ENCODE results near the gene GALNT2.

The GALNT2 gene

GRCh38 chr1:230110971-230111370 lies 43.9 kb downstream of the GALNT2 start:
- DNase-seq (ENCODE audit: insufficient read length, low spot score), result no peak
- no peak for TF ChIP-seq POLR2A (IDR thresholded peaks at IDR 0.05; ENCODE audit: low read depth, low read length)
- FAIRE-seq, result no peak

DNA sequence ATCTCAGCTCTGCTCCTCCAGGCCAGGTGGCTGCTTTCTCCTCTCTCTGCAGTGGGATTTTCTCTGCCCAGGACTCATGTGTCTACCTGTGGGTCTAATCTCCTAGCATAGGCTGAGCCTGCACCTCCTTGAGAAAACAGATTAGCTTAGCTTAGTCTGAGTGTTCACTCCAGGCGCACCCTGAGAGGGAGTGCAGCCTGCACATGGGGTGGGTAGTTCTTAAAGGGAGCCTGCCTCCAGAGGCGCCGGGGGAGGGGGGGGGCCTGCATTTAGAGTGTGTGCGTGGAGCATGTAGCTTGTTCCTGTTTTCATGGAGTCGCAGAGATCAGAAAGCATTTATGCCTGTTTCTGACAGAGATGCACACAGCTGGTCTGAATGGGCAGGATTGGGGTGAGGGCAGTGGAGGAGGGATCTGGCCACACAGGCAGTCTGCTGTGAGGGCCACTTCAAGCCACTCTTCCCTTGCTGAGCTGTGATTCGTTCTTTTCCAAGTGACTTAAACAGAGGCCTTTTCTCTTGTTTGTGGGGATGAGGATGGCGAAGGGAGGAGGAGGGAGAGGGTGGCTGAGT lies 45.2 kb downstream of the GALNT2 start:
- TF ChIP-seq POLR2A (IDR thresholded peaks at IDR 0.05; ENCODE audit: low read depth, low read length), result no peak
- FAIRE-seq, result no peak
- no peak for DNase-seq (ENCODE audit: insufficient read length, low spot score)

DNA sequence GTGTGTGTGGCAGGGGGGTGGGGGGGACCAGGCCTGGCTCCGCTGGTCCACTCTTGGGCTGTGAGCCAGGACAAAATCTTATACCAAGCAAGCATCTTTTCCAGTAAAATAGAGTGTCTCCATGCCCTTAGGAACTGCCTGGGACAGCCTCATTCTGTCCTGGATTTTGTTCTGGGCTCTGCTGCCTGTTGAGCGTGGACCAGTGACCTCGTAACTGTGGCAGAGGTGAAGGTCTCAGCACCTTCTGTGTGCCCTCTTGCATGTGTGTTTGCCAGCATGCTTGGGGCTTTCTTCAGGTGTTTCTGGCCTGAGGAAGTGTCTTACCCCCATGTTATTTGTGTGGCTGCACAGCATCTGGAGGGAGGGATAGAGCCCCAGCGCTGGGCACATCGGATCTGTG lies 45.7 kb downstream of the GALNT2 start:
- no peak for TF ChIP-seq POLR2A (IDR thresholded peaks at IDR 0.05; ENCODE audit: low read depth, low read length)
- FAIRE-seq (no peak), DNase-seq (ENCODE audit: insufficient read length, low spot score) (no peak)

DNA sequence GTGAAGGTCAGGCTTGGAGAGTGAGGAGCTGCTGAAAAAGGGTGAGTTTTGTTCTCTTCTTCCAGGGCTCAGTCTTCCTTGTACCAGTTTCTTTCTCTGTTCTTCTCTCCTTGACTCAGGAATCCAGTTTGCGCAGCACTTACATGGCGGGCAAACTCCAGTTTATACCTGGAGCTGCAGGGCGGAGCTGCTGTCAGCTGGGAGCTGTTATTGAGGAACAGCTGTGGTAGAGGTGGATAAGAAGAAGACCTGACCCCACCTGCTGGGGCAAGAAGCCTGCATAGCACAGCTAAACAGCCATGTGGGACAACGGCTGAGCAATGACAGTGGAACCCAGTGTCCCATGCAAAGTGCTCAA lies 46.2 kb downstream of the GALNT2 start:
- FAIRE-seq, result no peak
- no peak for DNase-seq (ENCODE audit: insufficient read length, low spot score)
- TF ChIP-seq POLR2A (IDR thresholded peaks at IDR 0.05; ENCODE audit: low read depth, low read length), result no peak

DNA sequence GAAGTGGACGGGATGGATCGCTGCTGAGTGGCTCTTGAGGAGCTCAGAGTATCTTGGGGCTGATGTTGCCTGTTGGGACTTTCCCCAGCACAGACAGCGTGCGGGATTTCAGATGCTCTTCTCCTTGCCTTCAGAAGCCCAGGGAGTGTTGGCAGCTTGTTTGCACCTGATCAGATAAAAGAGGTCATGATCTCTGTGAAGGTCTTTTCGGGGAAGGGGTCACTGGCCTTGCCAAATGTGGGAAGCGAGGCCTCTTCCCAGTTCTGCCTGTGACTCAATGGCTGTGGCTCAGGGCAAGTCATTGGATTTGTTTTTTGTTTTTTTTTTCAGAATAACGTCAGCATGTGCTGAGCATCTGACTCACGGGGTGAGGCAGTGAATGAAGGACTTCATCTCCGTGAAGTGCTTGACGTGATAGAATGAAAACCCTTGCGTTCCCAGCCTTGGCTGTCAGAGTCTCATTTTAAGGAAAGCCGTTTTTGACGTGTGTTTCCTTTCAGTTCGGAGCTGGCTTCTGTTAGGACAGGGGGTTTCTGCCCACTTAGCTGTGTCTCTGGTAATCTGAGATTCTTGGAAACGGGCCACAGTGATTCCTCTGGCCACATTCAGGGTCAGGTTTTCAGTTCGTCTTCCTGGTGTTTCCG lies 46.7 kb downstream of the GALNT2 start:
- no peak for TF ChIP-seq POLR2A (IDR thresholded peaks at IDR 0.05; ENCODE audit: low read depth, low read length)
- FAIRE-seq, result peak; percentile 15
- DNase-seq (ENCODE audit: insufficient read length, low spot score), result peak; percentile 74

- DNase-seq (ENCODE audit: insufficient read length, low spot score), result no peak
- TF ChIP-seq POLR2A (IDR thresholded peaks at IDR 0.05; ENCODE audit: low read depth, low read length), result no peak
- no peak for FAIRE-seq
Observed at GRCh38 chr1:230114237-230114651, 47.2 kb downstream of the GALNT2 start.

DNA sequence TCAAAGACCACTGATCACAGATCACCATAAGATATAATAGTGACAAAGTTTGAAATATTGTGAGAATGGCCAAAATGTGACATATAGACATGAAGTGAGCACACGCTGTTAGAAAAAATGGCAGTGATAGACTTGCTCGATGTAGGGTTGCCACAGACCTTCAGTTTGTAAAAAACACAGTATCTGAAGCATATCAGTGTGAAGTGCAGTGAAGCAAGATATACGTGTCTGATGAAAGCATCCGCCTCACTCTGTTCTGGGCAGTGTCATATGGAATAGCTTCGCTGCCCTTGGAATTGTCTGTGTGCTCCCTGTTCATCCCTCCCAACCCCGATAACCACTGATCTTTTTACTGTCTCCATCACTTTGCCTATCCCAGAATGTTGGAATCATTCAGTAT lies 50.7 kb downstream of the GALNT2 start:
- FAIRE-seq (no peak), DNase-seq (ENCODE audit: insufficient read length, low spot score) (no peak)
- no peak for TF ChIP-seq POLR2A (IDR thresholded peaks at IDR 0.05; ENCODE audit: low read depth, low read length)

GRCh38 chr1:230119340-230119739 lies 52.3 kb downstream of the GALNT2 start:
- FAIRE-seq (no peak), DNase-seq (ENCODE audit: insufficient read length, low spot score) (no peak)
- no peak for TF ChIP-seq POLR2A (IDR thresholded peaks at IDR 0.05; ENCODE audit: low read depth, low read length)

DNA sequence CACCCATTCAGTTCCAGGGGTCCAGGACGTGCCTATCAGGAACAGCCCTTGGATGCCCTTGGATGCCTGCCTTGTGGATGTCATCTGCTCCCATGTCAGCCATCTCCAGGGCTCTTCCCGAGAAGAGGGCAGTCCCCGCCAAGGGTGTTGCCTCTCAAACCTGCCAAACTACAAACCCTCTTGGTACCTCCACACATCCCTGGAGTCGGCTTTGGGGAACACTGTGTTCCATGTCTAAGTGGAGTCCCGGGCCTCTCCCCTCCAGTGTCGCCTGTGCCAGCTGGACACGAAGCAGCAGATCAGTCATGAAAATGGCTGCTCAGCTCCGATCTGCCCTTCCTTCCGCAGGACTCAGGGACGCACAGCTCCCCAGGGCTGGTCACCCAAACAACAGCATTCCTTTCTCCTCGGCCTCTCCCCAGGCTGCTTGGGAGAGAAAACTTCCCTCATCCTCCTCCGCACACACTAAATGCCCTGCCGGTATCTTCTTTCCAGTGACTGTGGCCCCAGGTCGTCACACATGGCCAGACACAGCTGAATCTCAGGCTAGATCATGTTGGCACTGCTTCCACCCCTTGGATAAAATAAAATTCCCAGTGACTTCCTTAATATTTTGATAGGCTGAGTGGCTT lies 53.4 kb downstream of the GALNT2 start:
- DNase-seq (ENCODE audit: insufficient read length, low spot score) (no peak), FAIRE-seq (no peak)
- TF ChIP-seq POLR2A (IDR thresholded peaks at IDR 0.05; ENCODE audit: low read depth, low read length), result no peak

- DNase-seq (ENCODE audit: insufficient read length, low spot score), result no peak
- FAIRE-seq, result no peak
- TF ChIP-seq POLR2A (IDR thresholded peaks at IDR 0.05; ENCODE audit: low read depth, low read length), result no peak
Observed at GRCh38 chr1:230120921-230121381, 53.9 kb downstream of the GALNT2 start.

DNA sequence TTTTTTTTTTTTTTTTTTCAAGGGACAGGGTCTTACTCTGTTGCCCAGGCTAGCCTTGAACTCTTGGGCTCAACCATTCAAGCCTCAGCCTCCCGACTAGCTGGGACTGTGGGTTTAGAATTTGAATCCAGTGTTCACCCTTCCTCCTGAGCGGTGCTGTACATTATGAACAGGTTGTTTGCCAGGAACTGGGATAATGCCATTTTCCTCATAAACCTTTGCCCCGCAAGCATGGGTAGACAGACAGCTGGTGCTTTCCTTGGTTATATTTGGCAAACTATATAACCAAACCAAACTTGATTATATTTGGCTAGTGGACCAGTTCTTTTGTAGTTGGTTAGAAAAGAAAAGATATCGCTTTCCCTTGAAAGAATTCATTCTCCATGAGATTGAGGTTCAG lies 54.9 kb downstream of the GALNT2 start:
- DNase-seq (ENCODE audit: insufficient read length, low spot score) (no peak), FAIRE-seq (no peak)
- TF ChIP-seq POLR2A (IDR thresholded peaks at IDR 0.05; ENCODE audit: low read depth, low read length), result no peak

DNA sequence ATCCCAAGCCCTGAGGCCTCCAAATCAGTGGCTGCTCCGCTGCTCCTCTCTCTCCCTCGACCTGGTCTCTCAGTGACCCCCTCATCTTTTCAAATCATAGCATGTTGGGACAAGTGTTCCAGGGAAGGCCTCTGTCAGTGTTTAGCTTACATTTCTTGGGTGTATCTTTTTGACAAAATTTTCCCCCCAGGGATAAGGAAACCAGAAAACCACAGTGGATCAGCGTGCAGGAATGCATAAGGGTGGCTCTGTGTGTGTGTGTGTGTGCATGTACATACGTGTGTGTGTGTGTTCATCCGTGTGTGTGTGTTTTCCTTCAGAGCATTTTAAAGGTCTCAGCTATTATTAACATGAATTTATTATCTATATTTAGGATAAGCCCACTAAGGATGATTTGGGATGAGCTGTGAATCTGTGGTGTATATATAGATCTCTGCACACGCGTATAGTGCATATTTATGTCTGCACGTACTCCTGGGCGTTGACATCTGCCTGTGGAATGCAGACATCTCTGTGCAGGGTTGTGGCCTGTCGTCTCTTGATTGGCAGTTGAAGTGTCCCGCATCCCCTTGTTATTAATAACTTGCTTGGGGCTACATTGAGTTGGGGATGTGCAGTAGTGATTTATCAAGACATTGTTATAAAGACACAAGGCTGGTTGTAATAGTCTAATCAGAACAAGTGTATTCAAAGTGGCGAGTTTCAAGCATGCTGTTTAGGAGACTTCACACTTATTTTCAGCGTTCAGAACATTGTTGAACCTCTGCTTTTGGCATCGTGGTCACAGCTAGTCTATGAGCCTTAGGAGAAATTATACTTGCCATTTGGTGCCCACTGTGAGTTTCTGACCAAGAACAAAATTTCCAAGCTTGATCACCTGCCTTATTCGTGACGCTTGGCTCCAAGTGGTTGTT lies 55.6 kb downstream of the GALNT2 start:
- FAIRE-seq, result no peak

GRCh38 chr1:230123280-230124185 lies 56.5 kb downstream of the GALNT2 start:
- no peak for TF ChIP-seq POLR2A (IDR thresholded peaks at IDR 0.05; ENCODE audit: low read depth, low read length)
- DNase-seq (ENCODE audit: insufficient read length, low spot score) (no peak), FAIRE-seq (no peak)

More for the DNA sequence above, 55.6 kb downstream of the GALNT2 start:
- DNase-seq (ENCODE audit: insufficient read length, low spot score), result no peak
- TF ChIP-seq POLR2A (IDR thresholded peaks at IDR 0.05; ENCODE audit: low read depth, low read length), result no peak
